Measurements from ENCODE around the gene ZNF512. TPM values are rescaled to one million over a fixed set of nuclear protein-coding genes. Genes with fewer than 3 reads are reported as not detected.
A peak's percentile ranks its signal among the peaks of the same experiment; 100 is the strongest.

Gene ZNF512
- total and polyA plus RNA-seq, 2 of the 13 experiments (the other 11 are each of a cell fraction or from before 2014, with no cell fraction given), result 29.8 to 31.0 TPM

DNA sequence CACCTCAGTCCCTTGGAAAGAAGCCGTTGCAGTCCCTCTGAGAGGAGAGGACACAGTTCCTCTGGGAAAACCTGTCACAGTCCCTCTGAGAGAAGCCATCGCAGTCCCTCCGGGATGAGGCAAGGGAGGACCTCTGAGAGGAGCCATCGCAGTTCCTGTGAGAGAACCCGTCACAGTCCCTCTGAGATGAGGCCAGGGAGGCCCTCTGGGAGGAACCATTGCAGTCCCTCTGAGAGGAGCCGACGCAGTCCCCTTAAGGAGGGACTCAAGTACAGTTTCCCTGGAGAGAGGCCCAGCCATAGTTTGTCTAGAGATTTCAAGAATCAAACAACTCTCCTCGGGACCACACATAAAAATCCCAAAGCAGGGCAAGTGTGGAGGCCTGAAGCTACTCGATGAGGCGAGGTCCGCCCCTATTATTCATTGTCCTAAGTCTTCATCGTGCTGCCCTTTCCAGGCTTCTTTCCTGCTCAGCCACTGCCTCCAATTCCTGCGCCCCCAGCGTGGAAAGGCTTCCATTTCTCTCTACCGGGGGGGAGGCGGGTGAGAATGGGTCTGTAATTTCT lies 630 bp upstream of the ZNF512 start (continued):
- TF ChIP-seq, protein P1, sequence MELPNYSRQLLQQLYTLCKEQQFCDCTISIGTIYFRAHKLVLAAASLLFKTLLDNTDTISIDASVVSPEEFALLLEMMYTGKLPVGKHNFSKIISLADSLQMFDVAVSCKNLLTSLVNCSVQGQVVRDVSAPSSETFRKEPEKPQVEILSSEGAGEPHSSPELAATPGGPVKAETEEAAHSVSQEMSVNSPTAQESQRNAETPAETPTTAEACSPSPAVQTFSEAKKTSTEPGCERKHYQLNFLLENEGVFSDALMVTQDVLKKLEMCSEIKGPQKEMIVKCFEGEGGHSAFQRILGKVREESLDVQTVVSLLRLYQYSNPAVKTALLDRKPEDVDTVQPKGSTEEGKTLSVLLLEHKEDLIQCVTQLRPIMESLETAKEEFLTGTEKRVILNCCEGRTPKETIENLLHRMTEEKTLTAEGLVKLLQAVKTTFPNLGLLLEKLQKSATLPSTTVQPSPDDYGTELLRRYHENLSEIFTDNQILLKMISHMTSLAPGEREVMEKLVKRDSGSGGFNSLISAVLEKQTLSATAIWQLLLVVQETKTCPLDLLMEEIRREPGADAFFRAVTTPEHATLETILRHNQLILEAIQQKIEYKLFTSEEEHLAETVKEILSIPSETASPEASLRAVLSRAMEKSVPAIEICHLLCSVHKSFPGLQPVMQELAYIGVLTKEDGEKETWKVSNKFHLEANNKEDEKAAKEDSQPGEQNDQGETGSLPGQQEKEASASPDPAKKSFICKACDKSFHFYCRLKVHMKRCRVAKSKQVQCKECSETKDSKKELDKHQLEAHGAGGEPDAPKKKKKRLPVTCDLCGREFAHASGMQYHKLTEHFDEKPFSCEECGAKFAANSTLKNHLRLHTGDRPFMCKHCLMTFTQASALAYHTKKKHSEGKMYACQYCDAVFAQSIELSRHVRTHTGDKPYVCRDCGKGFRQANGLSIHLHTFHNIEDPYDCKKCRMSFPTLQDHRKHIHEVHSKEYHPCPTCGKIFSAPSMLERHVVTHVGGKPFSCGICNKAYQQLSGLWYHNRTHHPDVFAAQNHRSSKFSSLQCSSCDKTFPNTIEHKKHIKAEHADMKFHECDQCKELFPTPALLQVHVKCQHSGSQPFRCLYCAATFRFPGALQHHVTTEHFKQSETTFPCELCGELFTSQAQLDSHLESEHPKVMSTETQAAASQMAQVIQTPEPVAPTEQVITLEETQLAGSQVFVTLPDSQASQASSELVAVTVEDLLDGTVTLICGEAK (IDR thresholded peaks at IDR 0.05), result no peak
- TF ChIP-seq, protein P1 (CRISPR knock-in tag; IDR thresholded peaks at IDR 0.05), result 0 out of 2 replicates have a peak, but pooled peaks have one; percentile 29
- 0 out of 2 replicates have a peak, but pooled peaks have one; percentile 48 for TF ChIP-seq ZMAT3 (CRISPR knock-in tag; conservative IDR thresholded peaks at IDR 0.05)
- 0 out of 2 replicates have a peak, but pooled peaks have one; percentile 47 for TF ChIP-seq ZNF816 (CRISPR knock-in tag; IDR thresholded peaks at IDR 0.05; ENCODE audit: borderline replicate concordance)
- 0 out of 2 replicates have a peak, but pooled peaks have one; percentile 8 for TF ChIP-seq SMARCC2 (IDR thresholded peaks at IDR 0.05)
- no peak for TF ChIP-seq ZSCAN21 (CRISPR knock-in tag; IDR thresholded peaks at IDR 0.05; ENCODE audit: borderline replicate concordance)
- no peak; the same call in 1 of the 2 replicates for TF ChIP-seq ZNF788 (CRISPR knock-in tag; IDR thresholded peaks at IDR 0.05; ENCODE audit: borderline replicate concordance)
- 0 out of 2 replicates have a peak, but pooled peaks have one; percentile 28 for TF ChIP-seq ZSCAN31 (CRISPR knock-in tag; IDR thresholded peaks at IDR 0.05; ENCODE audit: low read depth)
- TF ChIP-seq YEATS2 (CRISPR knock-in tag; IDR thresholded peaks at IDR 0.05; ENCODE audit: borderline replicate concordance), result no peak
- TF ChIP-seq ZNF274 (CRISPR knock-in tag; IDR thresholded peaks at IDR 0.05), result 0 out of 2 replicates have a peak, but pooled peaks have one; percentile 32
- 0 out of 2 replicates have a peak, but pooled peaks have one; percentile 36 for TF ChIP-seq ZNF224 (CRISPR knock-in tag; IDR thresholded peaks at IDR 0.05)
- TF ChIP-seq JUND (CRISPR knock-in tag; IDR thresholded peaks at IDR 0.05), result no peak
- TF ChIP-seq ZKSCAN5 (CRISPR knock-in tag; IDR thresholded peaks at IDR 0.05), result no peak
- 0 out of 2 replicates have a peak, but pooled peaks have one; percentile 19 for TF ChIP-seq ZNF564 (CRISPR knock-in tag; IDR thresholded peaks at IDR 0.05)
- TF ChIP-seq MAFF (IDR thresholded peaks at IDR 0.05; ENCODE audit: low read depth, low read length), result no peak
- TF ChIP-seq ZNF138 (CRISPR knock-in tag; IDR thresholded peaks at IDR 0.05; ENCODE audit: low read depth), result peak; percentile 78; the same call in 1 of the 2 replicates
- TF ChIP-seq KDM1A (CRISPR knock-in tag; IDR thresholded peaks at IDR 0.05), result no peak
- TF ChIP-seq, protein P2, sequence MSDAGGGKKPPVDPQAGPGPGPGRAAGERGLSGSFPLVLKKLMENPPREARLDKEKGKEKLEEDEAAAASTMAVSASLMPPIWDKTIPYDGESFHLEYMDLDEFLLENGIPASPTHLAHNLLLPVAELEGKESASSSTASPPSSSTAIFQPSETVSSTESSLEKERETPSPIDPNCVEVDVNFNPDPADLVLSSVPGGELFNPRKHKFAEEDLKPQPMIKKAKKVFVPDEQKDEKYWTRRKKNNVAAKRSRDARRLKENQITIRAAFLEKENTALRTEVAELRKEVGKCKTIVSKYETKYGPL (CRISPR knock-in tag; IDR thresholded peaks at IDR 0.05), result no peak
- no peak for TF ChIP-seq ISL2 (CRISPR knock-in tag; IDR thresholded peaks at IDR 0.05)
- no peak for TF ChIP-seq ZNF547 (CRISPR knock-in tag; IDR thresholded peaks at IDR 0.05)
- TF ChIP-seq KAT8 (CRISPR knock-in tag; IDR thresholded peaks at IDR 0.05), result no peak
- TF ChIP-seq HDAC1 (CRISPR knock-in tag; IDR thresholded peaks at IDR 0.05), result no peak; the same call in 1 of the 2 replicates
- TF ChIP-seq ZBTB38 (CRISPR knock-in tag; IDR thresholded peaks at IDR 0.05), result peak; percentile 39; the same call in 1 of the 2 replicates
